GM12874 (cell line): ENCODE data around the gene PRPF8.

ENCODE experiments used
- TF ChIP-seq, protein P1 (sequence below): IDR thresholded peaks from 2 replicates; pipeline ENCODE4 v1.5.1; 2011; ENCODE audit warnings: low read depth, mild to moderate bottlenecking, control low read depth, low read length, moderate library complexity; ENCODE audit not compliant: insufficient read depth

PRPF8 gene

DNA sequence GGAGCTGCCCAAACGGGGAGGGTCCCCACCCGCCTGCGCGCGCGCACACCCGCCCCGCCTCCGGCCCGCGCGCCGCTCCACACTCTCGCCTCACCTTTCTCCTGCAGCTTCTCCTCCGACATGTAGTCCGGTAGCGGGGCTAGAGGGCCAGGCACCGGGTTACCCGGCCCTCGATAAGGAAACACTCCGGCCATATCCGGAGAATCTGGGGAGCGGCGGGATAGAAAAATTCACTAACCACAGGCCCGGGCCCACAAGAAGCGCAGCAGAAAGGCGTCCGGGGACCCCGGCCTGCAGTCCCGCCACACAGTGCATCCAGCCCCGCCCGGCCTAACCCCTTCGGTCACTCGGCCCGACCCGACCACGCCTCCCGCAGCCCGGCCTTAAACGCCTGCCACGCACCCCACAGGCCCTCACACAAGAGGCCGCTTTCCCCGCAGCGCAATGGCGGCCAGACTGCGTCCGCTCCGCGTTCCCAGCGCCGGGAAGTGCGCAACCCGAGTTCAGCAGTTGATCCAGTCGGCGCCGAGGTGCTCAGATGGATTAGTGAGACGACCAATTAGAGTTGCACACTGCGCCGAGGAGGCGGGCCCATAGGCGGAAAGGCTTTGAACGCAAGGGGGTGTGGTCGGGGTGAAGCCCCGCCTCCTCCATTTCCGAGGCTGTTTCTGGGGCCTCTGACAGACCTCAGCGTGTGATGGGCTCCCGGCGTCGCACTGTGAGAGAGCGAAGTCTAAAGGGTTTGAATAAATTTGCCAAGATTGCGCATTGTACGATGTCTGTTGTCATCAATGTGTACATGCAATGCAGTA is at the start of gene PRPF8:
TSS of gene PRPF8 (minus strand) at position 490 of the 812 bp plus-strand sequence. CDS start at position 194, 296 bp downstream.
- TF ChIP-seq, protein P1, sequence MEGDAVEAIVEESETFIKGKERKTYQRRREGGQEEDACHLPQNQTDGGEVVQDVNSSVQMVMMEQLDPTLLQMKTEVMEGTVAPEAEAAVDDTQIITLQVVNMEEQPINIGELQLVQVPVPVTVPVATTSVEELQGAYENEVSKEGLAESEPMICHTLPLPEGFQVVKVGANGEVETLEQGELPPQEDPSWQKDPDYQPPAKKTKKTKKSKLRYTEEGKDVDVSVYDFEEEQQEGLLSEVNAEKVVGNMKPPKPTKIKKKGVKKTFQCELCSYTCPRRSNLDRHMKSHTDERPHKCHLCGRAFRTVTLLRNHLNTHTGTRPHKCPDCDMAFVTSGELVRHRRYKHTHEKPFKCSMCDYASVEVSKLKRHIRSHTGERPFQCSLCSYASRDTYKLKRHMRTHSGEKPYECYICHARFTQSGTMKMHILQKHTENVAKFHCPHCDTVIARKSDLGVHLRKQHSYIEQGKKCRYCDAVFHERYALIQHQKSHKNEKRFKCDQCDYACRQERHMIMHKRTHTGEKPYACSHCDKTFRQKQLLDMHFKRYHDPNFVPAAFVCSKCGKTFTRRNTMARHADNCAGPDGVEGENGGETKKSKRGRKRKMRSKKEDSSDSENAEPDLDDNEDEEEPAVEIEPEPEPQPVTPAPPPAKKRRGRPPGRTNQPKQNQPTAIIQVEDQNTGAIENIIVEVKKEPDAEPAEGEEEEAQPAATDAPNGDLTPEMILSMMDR, result no peak

DNA sequence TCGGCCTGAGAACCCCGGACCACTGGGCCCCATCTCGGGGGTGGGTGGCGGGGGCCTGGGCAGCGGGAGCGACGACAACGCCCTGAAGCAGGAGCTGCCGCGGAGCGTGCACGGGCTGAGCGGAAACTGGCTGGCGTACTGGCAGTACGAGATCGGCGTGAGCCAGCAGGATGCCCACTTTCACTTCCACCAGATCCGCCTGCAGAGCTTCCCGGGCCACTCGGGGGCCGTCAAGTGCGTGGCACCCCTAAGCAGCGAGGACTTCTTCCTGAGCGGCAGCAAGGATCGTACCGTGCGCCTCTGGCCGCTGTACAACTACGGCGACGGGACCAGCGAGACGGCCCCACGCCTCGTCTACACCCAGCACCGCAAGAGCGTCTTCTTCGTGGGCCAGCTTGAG is 49.1 kb upstream of the PRPF8 start:
- TF ChIP-seq, protein P1, result no peak

DNA sequence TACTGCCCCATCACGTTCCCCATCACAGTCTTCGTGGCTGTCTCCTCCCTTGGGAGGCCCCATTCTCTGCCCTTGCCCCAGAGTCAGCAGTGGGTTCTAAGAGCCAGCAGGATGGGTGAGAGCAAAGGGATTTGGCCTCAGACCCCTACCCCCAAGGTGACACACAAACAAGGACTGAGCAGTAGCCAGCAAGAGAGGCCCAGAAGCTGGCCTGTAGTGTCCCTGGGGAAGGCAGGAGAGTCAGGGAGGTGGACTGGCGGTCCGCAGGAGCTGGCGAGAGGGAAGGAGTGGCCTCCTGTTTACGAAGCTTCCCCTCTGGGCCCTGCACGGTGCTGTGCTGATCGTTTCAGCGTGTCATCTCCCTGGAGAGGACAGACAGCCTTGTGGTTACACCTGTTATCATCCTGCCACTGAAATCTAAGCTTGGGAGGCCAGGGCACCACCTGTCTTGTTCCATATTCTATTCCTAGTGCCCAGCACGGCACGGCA is 48.2 kb upstream of the PRPF8 start:
- TF ChIP-seq, protein P1, result no peak

DNA sequence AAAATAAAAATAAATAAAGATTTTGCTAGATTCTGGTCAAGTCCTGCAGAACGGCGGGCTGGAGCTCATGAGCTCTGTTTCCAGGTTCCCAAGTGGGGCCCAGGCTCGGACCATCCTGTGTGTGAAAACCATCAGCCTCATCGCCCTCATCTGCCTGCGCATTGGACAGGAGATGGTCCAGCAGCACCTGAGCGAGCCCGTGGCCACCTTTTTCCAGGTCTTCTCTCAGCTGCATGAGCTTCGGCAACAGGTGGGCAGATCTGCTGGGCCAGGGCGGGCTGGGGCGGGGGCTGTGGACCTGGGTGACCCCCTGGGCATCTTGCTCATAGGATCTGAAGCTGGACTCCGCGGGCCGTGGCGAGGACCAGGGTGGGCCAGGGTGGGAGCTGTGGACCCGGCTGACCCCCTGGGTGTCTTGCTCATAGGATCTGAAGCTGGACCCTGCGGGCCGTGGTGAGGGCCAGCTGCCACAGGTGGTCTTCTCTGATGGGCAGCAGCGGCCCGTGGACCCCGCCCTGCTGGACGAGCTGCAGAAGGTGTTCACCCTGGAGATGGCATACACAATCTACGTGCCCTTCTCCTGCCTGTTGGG is 47.7 kb upstream of the PRPF8 start:
- TF ChIP-seq, protein P1, result no peak

DNA sequence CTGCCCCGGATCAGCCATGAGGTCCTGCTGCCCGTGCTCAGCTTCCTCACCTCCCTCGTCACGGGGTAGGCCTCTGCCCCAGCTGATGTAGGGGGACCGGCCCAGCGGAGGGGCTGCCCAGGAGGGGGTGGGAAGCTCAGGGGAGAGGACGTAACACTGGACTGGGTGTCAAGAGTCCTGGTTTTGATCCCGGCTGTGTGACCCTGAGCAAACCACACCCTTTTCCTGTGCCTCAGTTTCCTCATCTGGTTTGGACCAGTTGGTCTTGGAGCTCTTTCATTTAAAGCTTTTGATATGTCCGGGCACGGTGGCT is 46.5 kb upstream of the PRPF8 start:
- TF ChIP-seq, protein P1, result no peak

DNA sequence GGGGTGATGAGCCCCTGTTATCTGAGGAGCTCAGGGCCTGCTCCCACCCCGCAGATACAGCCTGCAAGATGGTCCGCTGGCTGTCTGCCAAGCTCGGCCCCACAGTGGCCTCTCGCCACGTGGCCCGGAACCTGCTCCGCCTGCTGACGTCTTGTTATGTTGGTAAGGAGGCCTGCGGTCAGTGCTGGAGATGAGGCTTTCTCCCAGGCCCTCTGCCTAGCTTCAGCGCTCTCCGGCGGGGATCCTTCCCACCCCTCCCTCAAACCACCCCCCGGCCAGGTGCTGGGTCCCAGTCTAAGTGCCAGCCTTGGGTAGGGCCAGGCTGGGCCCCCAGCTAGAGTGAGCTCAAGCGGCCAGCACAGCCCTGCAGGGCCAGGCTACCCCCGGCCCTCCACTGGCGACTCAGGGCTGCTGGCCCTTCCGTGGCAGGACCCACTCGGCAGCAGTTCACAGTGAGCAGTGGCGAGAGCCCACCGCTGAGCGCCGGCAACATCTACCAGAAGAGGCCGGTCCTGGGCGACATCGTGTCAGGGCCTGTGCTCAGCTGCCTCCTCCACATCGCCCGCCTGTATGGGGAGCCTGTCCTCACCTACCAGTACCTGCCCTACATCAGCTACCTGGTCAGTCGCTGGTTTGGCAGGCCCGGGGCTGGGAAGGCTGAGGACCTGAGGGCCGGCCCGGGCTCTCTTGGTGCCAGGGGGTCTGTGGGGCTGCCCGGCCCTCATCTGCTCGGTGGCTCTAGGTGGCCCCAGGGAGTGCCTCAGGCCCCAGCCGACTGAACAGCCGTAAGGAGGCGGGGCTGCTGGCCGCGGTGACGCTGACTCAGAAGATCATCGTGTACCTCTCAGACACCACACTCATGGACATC is 45.9 kb upstream of the PRPF8 start:
- TF ChIP-seq, protein P1, result no peak

DNA sequence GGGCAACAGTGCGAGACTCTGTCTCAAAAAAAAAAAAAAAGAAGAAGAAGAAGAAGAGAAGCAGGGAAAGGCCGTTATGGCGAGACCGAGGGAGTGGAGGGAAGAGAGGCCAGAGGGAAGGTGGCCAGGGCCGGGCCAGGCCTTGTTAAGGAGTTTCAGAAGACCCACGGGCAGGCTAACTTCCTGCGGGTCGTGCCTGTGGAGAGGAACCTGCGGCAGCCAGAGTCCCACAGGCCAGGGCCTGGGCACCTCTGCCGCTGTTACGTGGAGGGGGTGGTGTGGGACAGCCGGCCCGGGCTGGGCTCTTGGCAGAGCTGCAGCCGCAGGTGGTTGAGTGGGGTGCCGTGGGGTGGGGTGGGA is 45.3 kb upstream of the PRPF8 start:
- TF ChIP-seq, protein P1, result no peak
